Left renal cortex interstitium (tissue), 4 donors: ENCODE results near the gene TNXB. TPM values are rescaled to one million over a fixed set of nuclear protein-coding genes. Genes with fewer than 3 reads are reported as not detected.
"Not testable (repeated sequence)": the region's sequence is repeated elsewhere in the genome, so short reads cannot be mapped to it uniquely, and the experiment has no call there.

Source experiments
- DNase-seq, 4 donors: peaks; one replicate each; pipeline ENCODE4 v3.0.0-alpha.2; 2013; ENCODE audit warnings: low read depth in 4 of 4, low spot score in 2 of 4, missing footprints in 1 of 4
- polyA plus RNA-seq, 4 donors: library from polyadenylated mRNA; unstranded; fragments of 120-200 nt; gene quantifications; one replicate each; pipeline ENCODE4 v1.2.1, GENCODE V29; 2013; ENCODE audit not compliant: insufficient read length in 4 of 4

TNXB gene
- polyA plus RNA-seq, 4 donors = 2.7 to 4.9 (median 4.9) TPM

- not testable (repeated sequence) for DNase-seq
Observed at GRCh38 chr6:32041385-32041784, 67.8 kb downstream of the TNXB start.

- not testable (repeated sequence) for DNase-seq
Observed at GRCh38 chr6:32041050-32041321, 68.2 kb downstream of the TNXB start.

- DNase-seq = not testable (repeated sequence)
Observed at GRCh38 chr6:32040299-32041049, 68.7 kb downstream of the TNXB start.

GRCh38 chr6:32039321-32040274, 69.5 kb downstream of the TNXB start:
- DNase-seq = not testable (repeated sequence)

GRCh38 chr6:32038878-32039277, 70.3 kb downstream of the TNXB start:
- not testable (repeated sequence) for DNase-seq

DNA sequence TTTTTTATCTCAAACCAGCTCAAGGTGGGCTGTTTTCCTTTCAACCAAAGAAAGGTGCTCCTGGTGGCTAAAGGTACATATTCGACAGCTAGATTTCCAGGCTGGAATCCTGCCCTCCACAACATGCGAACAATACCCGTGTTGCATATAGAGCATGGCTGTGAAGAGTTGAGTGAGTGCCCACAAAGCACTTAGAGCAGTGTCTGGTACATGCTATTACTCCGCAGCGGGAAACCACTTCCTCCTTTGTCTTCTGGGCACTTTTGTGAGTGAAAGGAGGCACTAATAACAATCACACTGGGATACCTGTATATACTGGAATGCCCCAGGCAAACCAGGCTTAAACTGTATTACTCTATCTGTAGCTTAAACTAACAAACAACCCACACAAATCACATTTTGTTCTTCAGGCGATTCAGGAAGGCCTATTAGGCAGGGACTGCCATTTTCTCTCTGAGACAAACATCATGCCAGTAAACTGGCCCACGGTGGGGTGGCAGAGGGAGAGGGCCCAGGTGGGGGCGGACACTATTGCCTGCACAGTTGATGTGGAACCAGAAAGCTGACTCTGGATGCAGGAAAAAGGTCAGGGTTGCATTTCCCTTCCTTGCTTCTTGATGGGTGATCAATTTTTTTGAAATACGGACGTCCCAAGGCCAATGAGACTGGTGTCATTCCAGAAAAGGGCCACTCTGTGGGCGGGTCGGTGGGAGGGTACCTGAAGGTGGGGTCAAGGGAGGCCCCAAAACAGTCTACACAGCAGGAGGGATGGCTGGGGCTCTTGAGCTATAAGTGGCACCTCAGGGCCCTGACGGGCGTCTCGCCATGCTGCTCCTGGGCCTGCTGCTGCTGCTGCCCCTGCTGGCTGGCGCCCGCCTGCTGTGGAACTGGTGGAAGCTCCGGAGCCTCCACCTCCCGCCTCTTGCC, 71.3 kb downstream of the TNXB start, which contains the start of gene CYP21A2:
Gene CYP21A2, plus strand, starts transcription at position 818 of the 927 bp plus-strand sequence. Its CDS starts 8 bp downstream, at position 826.
- not testable (repeated sequence) for DNase-seq

DNA sequence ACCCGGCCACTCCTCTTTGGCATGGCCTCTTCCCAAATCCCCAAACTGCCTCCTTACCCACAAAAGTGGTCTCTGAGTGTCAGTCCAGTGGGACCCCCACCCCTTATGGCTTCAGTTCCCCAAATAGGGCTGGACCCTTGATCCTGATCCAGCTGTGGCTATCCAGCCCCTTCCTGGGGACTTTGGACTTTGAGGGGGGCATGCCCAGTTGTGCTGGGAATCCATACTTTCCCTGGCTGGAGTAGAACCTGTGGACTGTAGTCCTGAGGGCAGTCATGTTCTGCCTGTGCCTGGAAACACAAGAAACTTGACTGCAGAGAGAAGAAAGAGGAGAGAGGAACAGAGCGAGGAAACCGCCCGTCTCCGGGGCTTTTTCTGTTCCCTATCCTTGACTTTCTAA, 72.0 kb downstream of the TNXB start:
- not testable (repeated sequence) for DNase-seq

- DNase-seq = not testable (repeated sequence)
Observed at GRCh38 chr6:32035283-32036013, 73.7 kb downstream of the TNXB start.

DNA sequence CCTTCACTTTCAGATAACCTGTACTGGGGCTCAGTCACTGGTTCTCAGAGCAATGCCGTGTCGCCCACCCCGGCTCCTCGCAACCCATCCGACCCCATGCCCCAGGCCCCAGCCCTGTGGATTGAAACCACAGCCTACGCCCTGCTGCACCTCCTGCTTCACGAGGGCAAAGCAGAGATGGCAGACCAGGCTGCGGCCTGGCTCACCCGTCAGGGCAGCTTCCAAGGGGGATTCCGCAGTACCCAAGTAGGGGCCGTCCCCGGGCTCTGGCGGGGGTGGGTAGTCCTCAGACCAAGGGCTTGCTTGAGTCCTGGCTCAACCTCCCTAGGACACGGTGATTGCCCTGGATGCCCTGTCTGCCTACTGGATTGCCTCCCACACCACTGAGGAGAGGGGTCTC, 79.6 kb downstream of the TNXB start:
- not testable (repeated sequence) for DNase-seq

GRCh38 chr6:32028631-32029030, 80.5 kb downstream of the TNXB start:
- DNase-seq = not testable (repeated sequence)

DNA sequence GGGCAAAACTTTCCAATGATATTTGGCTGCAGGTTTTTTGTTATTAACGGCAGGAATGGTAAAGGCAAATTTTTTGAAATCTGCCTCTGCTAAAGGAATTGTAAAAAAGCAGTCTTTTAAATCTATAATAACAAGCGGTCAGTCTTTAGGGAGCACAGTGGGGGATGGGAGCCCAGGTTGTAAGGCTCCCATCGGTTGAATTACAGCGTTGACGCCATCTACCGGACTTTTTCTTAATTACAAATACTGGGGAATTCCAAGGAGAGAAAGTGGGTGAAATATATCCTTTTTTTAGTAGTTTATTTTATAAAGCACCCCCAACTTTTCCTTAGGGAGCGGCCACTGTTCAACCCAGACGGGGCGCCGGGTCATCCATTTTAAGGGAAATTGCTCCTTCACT, 87.0 kb downstream of the TNXB start:
- not testable (repeated sequence) for DNase-seq

DNA sequence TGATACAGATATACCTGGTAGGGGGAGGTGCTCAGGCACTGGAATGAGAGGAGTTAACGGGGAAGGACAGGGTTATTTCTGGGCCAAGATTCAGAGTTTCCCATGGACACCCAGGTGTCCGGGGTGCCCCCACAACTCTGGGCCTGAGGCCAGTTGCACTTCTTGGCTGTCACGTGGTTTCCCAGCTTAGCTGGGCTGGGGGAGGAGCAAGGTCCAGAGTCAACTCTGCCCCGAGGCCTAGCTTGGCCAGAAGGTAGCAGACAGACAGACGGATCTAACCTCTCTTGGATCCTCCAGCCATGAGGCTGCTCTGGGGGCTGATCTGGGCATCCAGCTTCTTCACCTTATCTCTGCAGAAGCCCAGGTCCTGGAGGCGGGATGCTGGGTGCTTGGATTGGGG, 94.6 kb downstream of the TNXB start, which contains the start of gene C4B:
Gene C4B, plus strand, starts transcription at position 249 of the 400 bp plus-strand sequence. Its CDS starts 51 bp downstream, at position 300.
- not testable (repeated sequence) for DNase-seq

DNA sequence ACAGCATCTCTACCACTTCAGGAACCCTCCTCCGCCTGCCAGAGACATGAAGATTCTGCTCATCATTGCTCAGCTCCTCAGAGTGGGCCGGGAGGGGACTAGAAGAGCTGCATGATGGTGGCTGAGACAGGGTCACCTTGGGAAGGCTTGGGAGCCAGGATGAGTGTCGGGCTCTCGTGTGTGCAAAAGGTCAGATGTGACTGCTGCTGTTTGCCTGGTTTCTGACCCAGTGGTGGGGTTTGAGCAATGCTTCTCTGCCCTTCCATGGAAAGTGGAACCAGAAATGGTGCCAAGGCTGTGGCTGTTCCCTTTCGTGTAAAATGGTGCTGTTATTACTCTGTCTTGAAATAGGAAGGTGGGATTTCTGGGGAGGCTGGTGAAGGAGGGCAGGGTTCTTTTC, 95.4 kb downstream of the TNXB start:
- DNase-seq = not testable (repeated sequence)

DNA sequence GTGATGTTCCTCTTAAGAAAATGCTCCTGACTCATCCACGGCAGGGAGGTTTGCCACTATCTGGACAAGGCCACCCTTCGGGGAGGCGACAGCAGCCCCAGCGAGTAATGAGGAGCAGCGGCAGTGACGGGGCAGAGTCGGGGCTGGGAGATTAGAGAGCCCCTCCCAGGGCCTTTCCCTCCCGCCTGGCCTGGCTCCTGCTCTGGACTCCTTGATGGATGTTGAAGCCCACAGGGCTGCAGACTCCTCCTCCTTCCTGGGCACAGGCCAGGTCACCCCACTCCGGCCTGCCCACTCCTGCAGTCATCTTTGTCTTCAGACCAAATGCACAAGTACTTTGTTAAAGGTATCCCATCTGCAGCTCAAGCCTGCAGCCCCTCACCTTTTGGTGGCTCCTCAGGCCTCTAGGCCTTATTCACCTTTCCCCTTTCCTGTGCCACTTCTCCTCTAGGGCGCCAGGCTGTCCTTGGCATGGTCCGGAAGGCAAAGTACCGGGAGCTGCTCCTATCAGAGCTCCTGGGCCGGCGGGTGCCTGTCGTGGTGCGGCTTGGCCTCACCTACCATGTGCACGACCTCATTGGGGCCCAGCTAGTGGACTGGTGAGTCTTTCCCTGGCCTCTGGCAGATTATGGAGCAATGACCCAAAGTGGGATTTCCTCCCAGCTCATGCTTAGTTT, 96.1 kb downstream of the TNXB start:
- not testable (repeated sequence) for DNase-seq

- not testable (repeated sequence) for DNase-seq
Observed at GRCh38 chr6:32010856-32011530, 98.1 kb downstream of the TNXB start.

DNA sequence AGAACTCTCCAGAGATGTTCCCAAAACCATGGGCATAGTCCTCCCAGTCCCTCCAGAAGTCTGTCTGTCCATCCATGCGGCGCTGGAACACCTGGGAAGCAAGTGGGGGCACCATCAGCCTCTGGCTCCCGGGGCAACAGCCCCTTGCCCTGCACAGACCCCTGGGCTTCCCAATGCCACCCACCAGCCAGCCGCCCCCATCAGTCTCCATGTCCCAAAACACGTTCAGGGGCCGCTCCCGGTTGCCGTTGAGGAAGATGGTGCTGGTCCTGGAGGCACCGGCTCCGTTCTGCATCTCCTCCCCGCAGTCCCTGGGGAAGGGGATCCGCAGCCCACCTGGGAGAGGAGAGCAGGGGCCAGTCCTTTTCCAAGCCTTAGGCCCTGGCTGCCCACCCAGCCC, 99.6 kb downstream of the TNXB start:
- not testable (repeated sequence) for DNase-seq

DNA sequence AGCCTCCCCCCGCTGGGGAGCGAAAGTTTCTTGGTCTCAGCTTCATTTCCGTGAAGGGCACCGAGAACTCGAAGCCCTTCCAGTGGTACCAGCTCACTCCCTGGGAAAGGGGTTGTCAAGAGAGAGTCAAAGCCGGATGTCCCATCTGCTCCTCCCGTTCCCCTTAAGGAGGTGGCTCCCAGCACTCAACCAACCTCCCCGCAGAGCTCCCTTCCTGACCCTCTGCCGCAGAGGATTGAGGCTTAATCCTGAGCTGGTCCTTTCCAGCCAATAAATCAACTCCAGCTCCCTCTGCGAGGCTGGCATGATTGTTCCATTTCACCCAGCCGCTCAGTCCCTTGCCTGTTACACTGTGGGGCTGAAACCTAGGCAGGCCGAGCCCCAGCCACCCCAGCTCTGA, 100.5 kb downstream of the TNXB start:
- not testable (repeated sequence) for DNase-seq

DNA sequence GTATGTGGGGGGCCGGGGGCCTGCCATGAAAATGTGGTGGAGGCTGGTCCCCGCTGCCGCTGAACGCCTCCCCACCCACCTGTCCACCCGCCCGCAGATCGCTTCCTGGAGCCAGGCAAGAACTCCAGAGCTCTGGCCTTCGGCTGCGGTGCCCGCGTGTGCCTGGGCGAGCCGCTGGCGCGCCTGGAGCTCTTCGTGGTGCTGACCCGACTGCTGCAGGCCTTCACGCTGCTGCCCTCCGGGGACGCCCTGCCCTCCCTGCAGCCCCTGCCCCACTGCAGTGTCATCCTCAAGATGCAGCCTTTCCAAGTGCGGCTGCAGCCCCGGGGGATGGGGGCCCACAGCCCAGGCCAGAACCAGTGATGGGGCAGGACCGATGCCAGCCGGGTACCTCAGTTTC, 101.1 kb downstream of the TNXB start:
- not testable (repeated sequence) for DNase-seq
